CD4-positive, alpha-beta T cell treated with Interferon alpha-2 for 1 hour (primary cell): ENCODE results near the gene PYY.
"Not testable (repeated sequence)": the region's sequence is repeated elsewhere in the genome, so short reads cannot be mapped to it uniquely, and the experiment has no call there.

Source experiments
- DNase-seq, 2 donors: peaks; one replicate each; pipeline ENCODE4 v3.0.0-alpha.2; 2020 to 2022

PYY gene

DNA sequence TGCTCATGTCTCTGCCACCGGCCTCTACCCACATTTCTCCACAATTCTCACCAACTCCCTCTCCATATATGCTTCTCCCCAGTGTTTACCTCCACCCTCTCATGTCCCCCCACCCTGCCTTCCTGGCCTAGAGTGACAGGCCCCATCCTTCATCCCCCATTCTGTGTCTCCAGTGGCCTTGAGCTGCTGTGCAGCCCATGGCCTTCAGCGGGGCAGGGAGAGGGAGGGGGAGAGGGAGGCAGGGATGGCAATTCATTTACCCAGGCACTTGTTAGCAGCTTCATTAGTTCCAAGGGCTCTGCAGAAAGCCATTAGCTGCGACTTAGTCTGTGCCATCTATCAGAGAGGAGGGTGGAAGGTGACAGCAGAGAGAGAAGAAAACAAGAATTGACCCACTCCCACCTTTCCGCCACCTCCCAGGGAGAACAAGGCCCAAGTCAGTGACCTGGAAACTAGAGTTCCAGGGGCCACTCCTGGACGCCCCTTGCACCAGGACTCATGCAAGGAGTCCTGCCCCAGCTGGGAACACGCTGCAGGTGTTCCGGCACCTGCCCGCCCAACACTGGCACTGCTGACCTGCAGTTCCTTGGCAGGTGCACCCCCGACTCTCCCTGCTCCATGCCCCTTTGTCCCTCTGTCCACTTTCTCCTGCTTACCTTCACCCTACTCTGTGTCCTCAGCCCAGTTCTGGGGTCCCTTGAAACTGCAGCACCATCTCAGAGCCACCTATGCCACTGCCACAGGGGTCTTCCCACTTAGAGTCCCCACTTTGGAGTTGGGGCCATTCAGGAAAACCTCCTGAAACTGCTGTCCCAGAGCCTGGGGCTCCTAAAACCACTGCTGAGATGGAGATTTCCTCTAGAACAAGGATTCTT lies 23.5 kb upstream of the PYY start:
- DNase-seq: no peak

DNA sequence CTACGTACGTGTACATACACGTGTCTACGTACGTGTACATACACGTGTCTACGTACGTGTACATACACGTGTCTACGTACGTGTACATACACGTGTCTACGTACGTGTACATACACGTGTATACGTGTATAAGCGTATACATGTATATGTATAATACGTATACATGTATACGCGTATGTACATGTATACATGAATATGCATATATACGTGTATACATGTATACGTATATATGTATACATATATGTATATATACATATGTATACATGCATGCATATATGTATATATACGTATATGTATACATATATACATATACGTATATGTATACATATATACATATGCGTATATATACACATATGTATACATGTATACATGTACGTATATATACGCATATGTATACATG lies 22.2 kb upstream of the PYY start:
- no peak for DNase-seq

DNA sequence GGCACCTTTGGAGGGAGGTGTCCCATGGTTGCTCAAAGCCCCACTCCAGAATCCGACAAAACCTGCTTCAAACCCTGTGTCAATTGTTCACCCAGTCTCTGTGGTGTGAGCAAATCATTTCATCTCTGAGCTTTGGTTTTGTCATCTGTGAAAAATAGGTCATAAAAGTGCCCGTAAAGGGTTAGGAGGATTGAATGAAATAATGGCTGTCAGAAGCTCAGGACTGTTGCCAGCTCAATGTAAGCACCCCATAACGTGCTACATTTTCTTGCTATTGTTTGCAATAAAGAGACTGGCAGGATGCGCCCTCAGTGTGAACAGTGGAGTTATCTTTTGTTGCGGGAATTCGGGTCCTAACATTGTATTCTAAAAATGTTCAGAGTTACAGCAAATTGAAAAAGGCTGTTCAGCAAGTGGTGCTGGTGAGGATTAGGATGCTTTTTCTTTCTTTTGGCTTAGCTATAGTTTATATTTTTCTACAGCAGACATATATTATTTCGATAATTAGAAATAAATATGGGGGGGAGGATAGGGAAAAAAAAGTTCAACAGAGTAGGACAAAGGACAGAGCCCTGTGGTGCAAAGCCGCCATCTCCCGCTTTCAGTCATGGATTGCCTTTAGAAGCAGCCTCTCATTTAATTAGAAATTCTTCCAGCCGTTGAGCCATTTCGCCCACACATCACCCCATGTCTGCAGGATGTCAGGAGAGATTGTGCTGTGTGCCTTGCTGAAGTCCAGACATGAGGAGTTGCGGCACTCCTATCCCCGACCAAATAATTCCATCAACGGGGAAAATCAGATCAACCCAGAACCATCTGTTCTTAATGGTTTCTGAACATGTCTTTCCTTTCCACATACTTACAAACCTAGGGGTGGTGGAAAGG lies 20.9 kb upstream of the PYY start:
- DNase-seq: no peak

DNA sequence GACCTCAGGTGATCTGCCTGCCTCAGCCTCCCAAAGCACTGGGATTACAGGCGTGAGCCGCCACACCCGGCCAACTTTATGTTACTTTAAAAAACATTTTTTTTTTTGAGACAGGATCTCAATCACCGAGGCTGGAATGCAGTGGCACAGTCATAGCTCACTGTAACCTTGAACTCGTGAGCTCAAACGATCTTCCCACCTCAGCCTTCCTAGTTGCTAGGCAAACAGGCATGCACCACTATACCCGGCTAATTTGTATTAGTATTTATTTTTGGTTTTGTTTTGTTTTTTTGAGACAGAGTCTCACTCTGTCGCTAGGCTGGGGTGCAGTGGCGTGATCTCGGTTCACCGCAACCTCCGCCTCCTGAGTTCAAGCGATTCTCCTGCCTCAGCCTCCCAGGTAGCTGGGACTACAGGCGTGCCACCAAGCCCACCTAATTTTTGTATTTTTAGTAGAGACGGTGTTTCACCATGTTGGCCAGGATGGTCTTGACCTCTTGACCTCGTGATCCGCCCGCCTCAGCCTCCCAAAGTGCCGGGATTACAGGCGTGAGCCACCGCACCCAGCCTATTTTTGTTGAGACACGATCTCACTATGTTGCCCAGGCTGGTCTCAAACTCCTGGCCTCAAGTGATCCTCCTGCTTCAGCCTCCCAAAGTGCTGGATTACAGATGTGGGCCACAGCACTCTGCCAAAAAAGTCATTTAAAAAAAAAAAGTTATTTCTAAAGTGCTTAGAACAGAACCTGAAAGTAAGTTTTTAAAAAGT lies 18.9 kb upstream of the PYY start:
- DNase-seq: not testable (repeated sequence)

DNA sequence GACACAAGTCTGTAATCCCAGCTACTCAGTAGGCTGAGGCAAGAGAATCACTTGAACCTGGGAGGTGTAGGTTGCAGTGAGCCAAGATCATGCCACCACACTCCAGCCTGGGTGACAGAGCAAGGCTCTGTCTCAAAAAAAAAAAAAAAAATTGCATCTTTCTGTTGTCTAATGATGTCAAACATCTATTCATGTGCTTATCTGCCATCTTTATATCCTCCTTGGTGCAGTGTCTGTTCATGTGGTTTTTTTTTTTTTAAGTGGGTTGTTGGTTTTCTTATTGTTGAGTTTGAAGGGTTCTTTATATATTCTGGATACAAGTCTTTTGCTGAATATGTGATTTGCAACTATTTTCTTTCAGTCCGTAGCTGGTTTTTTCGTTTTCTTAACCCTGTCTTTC lies 17.7 kb upstream of the PYY start:
- DNase-seq: not testable (repeated sequence)

DNA sequence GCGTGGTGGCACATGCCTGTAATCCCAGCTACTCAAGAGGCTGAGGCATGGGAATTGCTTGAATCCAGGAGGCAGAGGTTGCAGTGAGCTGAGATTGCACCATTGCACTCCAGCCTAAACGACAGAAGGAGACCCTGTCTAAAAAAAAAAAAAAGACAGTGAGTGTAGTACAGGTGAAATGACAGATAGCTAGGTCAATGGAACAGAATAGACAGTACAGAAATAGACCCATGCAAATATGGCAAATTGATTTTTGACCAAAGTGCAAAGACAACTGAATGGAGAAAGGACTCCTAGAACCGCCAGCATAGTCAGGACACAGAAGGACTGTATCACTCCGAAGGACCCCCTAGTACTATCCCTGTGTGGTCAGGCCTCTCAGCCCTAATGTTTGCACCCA lies 16.6 kb upstream of the PYY start:
- no peak for DNase-seq

DNA sequence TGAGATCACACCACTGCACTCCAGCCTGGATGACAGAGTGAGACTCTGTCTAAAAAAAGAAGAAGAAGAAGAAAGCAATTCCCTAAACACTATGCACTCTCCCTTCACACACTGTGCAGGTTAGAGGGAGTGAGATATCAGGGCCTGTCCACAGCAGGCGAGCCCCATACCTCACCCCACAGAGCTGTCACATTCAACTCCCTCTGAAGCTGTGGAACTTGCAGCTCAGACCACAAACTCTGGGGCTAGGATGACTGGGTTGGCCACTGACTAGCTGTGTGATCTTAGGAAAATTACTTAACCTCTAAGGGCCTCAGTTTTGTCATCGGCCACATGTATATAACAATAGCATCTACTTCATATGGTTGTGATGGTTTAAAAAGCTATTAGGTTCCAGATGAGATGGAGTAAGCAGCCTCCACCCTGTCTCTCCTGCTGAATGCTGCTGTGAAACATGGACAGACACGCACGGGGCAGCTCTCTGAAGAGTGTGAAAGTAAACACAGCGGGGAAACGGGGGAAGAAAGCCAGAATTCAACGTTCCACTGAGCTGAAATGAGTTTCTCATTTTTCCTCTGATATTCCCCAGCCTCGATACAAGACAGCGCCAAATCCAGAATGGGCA lies 13.6 kb upstream of the PYY start:
- DNase-seq: no peak

DNA sequence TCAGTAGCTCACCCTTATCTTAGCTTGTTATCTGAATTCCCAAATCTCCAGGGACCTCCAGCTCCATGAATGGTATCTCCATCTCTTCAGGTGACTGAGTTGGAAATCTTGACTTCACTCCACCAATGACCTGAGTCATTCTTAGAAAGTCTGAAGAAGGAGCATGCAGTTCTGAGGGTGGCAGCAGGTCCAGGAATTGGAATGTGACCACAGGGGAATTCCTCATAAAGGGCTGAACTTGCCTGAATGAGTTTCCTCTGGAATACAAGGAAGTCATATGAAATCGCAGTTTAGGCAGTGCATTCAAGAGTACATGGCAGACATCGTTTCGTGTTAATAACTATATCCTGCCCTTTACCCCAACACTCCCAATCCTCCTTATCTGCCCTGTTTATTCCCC lies 12.5 kb upstream of the PYY start:
- DNase-seq: no peak

DNA sequence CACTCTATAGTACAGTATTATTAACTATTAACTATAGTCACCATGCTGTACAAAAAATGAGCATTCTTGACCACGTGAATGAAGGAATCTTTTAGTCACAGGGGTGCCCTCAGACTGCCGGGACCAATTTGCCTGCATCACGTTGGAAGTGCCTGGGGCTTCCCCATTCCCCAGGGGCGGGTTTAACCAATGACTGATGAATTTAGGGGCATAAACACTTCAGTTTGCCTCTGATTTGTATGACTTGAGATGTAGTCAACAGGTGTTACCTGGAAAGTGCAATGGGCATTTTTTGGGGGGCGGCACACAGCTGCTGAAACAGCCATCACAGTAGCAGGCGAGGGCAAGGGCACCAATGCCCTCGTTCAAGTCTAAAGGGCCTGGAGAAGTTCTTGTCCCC lies 8.7 kb upstream of the PYY start:
- no peak for DNase-seq

DNA sequence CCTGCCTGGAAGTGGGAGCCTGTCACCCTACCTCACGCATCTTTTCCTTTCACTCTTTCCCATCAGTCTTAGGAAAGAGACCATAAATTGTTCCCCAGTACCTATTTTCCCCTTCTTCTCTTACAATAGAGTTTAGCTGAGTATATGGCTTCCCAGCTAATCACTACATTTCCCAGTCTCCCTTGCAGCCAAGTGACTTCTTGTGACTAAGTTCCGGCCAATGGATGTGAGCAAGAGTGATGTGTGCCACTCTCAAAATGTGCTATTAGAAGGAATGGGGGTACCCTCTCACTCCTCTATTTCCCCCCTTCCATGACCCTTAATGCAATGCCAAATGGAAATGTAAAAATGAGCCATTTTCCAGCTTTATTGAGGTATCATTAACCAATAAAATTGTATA lies 8.2 kb upstream of the PYY start:
- no peak for DNase-seq

DNA sequence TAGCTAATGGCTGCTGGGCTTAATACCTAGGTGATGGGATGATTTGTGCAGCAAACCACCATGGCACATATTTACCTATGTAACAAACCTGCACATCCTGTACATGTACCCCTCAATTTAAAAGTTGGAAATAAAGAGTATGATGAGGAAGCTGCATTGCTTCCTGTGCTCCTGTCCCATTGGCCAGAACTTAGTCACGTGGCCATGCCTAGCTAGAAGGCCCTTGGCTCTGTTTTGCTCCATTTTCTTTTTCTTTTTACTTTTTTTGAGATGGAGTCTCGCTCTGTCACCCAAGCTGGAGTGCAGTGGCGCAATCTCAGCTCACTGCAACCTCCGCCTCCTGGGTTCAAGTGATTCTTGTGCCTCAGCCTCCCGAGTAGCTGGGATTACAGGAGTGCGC lies 7.6 kb upstream of the PYY start:
- DNase-seq: not testable (repeated sequence)

DNA sequence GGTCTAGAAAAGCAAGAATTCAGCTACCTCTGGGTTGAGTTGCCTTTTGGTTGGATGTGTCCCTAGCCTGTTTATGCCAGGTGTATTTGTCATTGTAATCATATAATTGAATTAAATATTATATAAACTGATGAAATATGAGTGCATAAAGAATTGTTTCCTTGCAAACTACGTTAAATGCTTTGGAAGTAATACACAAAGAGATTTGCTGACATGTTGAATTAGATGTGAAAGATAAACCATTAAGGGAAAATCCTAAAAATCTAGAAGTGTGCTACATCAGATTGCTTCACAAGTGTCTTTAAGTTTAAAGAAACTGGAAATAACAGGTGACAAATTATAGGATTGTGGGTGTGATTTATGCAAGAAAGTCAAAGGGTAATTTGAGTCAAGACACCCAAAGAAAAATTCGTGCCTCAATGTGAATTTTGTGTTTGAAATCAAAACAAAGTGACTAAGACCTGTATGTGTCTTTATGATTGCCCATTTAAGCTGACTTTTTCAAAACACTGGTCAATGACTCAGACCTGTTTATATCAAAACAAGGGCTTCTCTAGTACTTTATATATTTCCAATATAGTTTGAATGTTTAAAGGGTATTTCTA lies 5.1 kb upstream of the PYY start:
- no peak for DNase-seq

DNA sequence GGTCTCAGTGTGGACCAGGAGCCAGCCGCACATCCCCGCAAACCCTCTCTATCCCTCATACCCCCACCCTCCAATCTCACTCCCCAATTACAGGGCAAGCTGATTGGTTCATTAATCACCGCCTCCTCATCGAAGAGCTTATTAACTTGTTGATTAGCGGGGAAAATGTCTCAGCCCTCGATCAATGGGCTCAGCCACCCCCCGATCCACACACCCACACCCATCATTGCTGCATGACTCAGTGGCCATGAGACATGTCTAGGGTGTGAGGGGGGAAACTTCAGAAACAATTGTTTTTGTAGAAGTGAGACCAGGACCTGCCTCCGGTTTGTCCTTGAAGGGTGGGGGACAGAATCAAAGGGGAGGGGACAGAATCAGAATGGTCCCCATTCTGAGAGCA lies 2.5 kb upstream of the PYY start:
- DNase-seq: no peak

DNA sequence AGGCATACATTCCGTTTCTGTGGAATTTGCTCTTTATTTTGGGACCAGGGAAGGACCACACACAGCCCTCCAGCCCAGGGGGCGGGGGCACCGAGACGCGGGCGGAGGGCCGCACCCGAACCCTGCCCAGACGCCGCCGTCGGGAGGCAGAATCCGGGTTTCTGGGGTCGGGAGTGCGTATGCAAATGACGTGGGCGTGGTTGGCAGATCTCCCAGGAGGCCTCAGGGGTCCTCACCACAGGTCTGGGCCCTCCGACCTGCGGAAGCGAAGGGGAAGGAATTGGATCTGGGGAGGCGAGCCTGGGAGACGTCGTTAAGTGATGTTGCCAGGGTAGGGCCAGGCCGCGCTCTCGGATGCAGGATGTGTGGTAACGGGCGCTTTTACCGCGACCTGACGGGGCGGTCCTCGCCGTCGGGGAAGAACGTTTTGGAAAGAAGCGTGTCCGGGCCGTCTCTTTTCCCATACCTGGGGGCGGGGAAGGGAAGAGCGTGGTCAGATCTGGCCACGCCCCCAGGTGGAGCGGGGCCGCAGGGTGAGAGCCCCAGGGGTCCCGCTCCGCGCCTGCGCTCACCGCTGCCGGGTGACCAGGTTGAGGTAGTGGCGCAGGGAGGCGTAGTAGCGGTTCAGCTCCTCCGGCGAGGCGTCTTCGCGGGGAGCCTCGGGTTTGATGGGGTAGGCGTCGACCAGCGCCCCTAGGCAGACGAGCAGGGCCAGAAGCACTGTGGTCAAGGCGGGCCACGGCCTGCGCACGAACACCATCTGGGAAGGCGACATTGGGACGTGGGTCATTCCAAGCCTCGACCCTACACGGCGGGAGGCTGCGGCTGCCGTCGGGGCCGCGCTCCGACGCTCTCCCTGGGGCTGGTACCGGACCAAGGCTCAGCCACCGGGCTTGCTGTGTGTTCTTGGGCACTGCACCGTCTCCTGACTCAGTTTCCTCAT lies 745 bp downstream of the PYY start:
- no peak for DNase-seq

DNA sequence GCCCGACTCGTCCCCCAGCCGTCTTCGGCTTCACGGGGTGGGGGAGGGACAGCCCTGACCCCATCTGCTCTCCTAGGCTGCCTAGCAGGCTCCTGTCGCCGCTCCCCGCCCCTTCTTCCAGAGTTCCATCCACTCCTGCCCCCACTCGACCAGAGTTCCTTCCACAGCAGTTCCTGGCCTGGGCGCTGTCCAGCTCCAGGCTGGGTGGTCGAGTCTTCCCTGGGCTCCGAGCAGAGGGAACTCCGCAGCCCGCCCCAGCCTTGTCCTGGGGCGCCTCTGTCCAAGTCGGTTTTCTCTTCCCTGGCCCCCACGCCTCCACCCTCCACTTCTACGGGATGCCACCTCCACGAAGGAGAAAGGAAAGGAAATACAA lies 1.4 kb downstream of the PYY start:
- no peak for DNase-seq

DNA sequence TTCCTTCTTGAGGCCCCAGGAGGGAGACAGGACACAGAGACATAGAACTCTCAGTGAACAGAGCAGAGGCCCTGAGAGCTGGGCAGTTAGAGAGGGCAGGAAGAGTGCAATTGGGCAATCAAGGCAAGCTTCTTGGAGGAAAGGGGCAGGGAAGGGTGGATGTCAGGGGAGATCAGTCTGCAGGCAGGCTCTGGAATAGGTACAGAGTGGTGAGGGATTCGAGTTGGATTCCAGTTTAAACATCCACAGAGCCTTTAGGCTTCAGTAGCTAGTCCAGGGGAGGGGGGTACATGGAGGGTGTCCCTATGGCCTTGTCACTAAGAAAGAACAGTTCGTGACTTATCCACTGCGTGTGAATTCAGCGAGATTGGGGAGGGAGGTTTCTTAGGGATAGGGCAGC lies 2.0 kb downstream of the PYY start:
- DNase-seq: no peak

DNA sequence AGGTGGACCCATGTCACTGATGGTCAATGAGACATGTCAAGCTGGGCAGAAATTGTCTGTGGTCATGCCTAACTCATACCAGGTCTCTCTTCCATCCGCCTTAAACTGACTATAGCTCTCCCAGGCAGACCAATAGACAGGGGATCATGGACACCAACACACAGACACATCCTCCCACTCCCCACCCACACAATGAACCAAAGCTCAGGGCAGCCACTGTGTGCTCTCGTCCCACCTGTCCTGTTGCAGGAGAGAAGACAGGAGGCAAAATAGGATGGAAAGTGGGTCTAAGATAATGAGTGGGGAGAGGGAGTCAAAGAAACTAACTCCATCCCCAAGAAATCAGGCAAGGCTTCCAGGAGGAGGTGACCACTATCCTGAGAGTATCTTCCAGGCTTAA lies 3.2 kb downstream of the PYY start:
- DNase-seq: no peak

DNA sequence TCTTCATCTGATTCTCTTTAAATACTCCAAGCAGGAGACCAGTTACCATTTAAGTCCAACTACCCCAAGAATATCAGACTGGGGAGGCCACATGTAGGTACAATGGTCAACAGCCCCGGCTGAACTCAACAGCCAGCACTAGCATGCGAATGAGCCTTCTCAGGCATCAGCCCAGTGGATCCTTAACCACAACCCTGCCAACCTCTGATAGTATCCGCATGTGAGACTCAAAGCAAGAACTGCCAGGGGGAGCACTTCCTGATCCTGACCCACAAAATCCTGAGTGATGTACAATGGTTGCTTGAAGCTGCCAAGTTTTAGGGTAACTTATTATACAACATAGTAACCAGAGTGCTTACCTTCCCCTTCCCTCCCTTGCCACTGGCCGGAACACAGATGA lies 4.0 kb downstream of the PYY start:
- DNase-seq: no peak

DNA sequence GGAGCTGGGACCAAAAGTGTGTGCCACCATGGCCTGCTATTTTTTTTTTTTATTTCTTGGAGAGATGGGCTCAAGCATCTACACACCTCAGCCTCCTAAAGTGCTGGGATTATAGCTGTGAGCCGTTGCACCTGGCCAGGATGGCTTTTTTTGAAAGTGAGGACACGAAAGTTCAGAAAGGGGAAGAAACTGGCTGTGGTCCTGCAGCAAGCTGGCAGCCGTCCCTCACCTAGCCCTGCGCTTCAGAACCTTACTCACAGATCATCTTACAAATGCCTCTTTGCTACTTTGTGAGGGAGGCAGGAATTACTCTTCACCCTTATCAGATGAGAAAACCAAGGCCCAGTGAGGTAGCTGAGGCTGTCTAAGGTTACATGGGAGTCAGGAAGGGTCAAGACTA lies 7.0 kb downstream of the PYY start:
- no peak for DNase-seq

DNA sequence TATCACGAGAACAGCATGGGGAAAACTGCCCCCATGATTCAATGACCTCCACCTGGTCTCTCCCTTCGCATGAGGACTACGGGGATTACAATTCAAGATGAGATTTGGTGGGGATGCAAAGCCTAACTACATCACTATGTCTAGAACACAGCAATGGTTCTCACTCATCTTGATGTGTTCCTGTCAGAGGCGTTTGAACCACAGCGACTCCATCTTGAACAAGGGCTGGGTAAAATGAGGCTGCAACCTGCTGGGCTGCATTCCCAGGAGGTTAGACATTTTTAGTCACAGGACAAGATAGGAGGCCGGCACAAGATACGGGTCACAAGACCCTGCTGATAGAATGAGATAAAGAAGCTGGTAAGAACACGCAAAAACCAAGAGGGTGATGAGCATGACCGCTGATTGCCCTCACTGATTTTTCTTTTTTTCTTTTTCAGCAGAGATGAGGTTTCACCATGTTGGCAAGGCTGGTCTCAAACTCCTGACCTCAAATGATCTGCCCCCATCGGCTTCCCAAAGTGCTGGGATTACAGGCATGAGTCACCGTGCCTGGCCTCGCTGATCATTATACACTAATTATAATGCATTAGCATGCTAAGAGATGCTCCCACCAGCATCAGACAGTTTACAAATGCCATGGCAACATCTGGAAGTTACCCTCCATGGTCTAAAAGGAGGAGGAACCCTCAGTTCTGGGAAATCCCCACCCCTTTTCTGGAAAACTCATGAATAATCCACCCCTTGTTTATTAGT lies 8.5 kb downstream of the PYY start:
- DNase-seq: no peak
